ENCODE results near the gene TMEM131. TPM values are rescaled to one million over a fixed set of nuclear protein-coding genes. Genes with fewer than 3 reads are reported as not detected.

The TMEM131 gene
- total and polyA plus RNA-seq, 2 of the 8 experiments (the other 6 are each of a cell fraction or from before 2014, with no cell fraction given), result 9.7 to 22.9 TPM

DNA sequence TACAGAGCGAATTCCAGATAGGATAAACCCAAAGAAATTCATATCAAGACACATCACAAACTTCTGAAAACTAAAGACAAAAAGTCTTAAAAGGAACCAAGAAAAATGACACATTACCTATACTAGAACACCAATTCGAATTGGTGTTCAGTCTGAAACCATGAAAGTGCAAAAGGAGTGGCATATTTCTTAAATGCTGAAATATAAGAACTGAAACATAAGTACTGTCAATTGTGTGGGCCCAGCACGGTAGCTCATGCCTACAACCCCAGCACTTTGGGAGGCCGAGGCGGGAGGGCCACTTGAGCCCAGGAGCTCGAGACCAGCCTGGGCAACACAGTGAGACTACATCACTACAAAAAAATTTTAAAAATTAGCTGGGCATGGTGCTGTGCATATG is 43.4 kb downstream of the TMEM131 start:
- ChIA-PET POLR2A (ENCODE audit: partially characterized antibody) (no interaction called here), CTCF (ENCODE audit: partially characterized antibody) (interaction anchor here (0.9 to 1.1 kb wide), 2 partner anchors 146 to 317 kb away, joined by 3 to 4 read pairs; no protein-coding TSS in a partner anchor)
- Histone ChIP-seq H3K4me1 (replicated peaks in 1 of 4; ENCODE audit: control insufficient read depth in 3 of 4, insufficient read depth in 4 of 4, low read length in 3 of 4) (no peaks in the 10 kb centered on the region), H3K79me1 (ENCODE audit: low read depth, low read length) (no peaks in the 10 kb centered on the region), H4K8ac (ENCODE audit: extremely low read depth, insufficient read depth, low read length) (no peak overlapping the region), H2BK12ac (ENCODE audit: low read depth, low read length) (no peak overlapping the region), H3K14ac (ENCODE audit: insufficient read length) (no peak overlapping the region), H3K27ac (ENCODE audit: low read depth, low read length) (no peak overlapping the region), H3K56ac (replicated peaks; ENCODE audit: insufficient read length, low read depth, low read length) (no peak overlapping the region), H2BK20ac (ENCODE audit: low read length) (no peak overlapping the region), H3K4me3 (ENCODE audit: extremely low read depth in 1 of 4, insufficient read depth in 2 of 4, low read depth in 3 of 4, low read length in 4 of 4) (no peak overlapping the region), H4K91ac (replicated peaks; ENCODE audit: insufficient read length, low read length) (no peak overlapping the region), H2AK5ac (ENCODE audit: low read depth, low read length) (no peak overlapping the region), H2BK5ac (ENCODE audit: low read depth, low read length) (no peak overlapping the region), H4K20me1 (replicated peaks in 1 of 2; ENCODE audit: control insufficient read depth in 1 of 2, insufficient read depth in 2 of 2, low read length in 2 of 2) (peaks cover 0 to 1% of the 10 kb centered on the region in 2 experiments), H3K27me3 (replicated peaks in 1 of 4; ENCODE audit: control insufficient read depth in 3 of 4, extremely low read depth in 1 of 4, insufficient read depth in 3 of 4, low read length in 3 of 4) (no peaks in the 10 kb centered on the region), H2BK15ac (ENCODE audit: low read length) (no peak overlapping the region), H3K79me2 (ENCODE audit: control insufficient read depth in 1 of 2, insufficient read depth in 2 of 2, low read length in 2 of 2) (peaks cover 0 to 76% of the 10 kb centered on the region in 2 experiments; a peak in 2 of 4 replicates), H2AFZ (ENCODE audit: low read length) (no peak overlapping the region), H3K36me3 (ENCODE audit: control insufficient read depth in 2 of 4, insufficient read depth in 4 of 4, low read length in 3 of 4) (no peaks in the 10 kb centered on the region), H3K4ac (replicated peaks; ENCODE audit: insufficient read length, low read depth, low read length) (no peak overlapping the region), H3K4me2 (ENCODE audit: insufficient read depth in 1 of 2, low read depth in 2 of 2, low read length in 2 of 2) (no peak overlapping the region), H3K9ac (replicated peaks in 1 of 4; ENCODE audit: extremely low read depth in 1 of 4, low read depth in 3 of 4, low read length in 3 of 4) (no peak overlapping the region), H4K5ac (ENCODE audit: insufficient read length, low read depth, low read length) (no peak overlapping the region), H3K23ac (ENCODE audit: insufficient read length) (no peak overlapping the region), H3K18ac (ENCODE audit: extremely low read depth, low read length) (no peak overlapping the region), H2BK120ac (replicated peaks; ENCODE audit: low read depth, low read length) (no peak overlapping the region), H3K23me2 (ENCODE audit: low read depth, low read length) (no peaks in the 10 kb centered on the region), H3K9me3 (ENCODE audit: insufficient read depth in 2 of 2, low read depth in 1 of 2, low read length in 1 of 2) (no peaks in the 10 kb centered on the region)
- WGBS, 2 experiments (ENCODE audit: extremely low coverage in 1 of 2, insufficient coverage in 1 of 2, insufficient read length in 1 of 2, insufficient replicate concordance in 2 of 2, low coverage in 1 of 2, low lambda C conversion rate in 2 of 2, missing lambda C conversion rate in 1 of 2), result 90% methylated on average over 6 of the region's 6 CpGs; no CpG with 5 or more reads in 1 of the 2 experiments
- no peak for DNase-seq (ENCODE audit: low read depth in 1 of 2, low spot score in 2 of 2)
- FAIRE-seq, result no peak
- TF ChIP-seq KDM4A (IDR thresholded peaks at IDR 0.05; ENCODE audit: low read depth, low read length, severe bottlenecking) (no peak), SIN3A (conservative IDR thresholded peaks at IDR 0.05 in 1 of 2, IDR thresholded peaks at IDR 0.05 in 1 of 2; ENCODE audit: low read depth in 1 of 2, low read length in 2 of 2) (no peak), SUZ12 (IDR thresholded peaks at IDR 0.05; ENCODE audit: low read length) (no peak), BCL11A (IDR thresholded peaks at IDR 0.05; ENCODE audit: low read depth in 2 of 2, low read length in 2 of 2) (no peak), RBBP5 (IDR thresholded peaks at IDR 0.05; ENCODE audit: borderline replicate concordance, low read depth, low read length) (no peak), RNF2 (IDR thresholded peaks at IDR 0.05; ENCODE audit: borderline replicate concordance, low read depth, low read length, missing control alignments, poor library complexity, severe bottlenecking) (no peak), SIRT6 (IDR thresholded peaks at IDR 0.05; ENCODE audit: low read length) (no peak), KDM1A (IDR thresholded peaks at IDR 0.05; ENCODE audit: borderline replicate concordance, low read length) (no peak), BACH1 (IDR thresholded peaks at IDR 0.05; ENCODE audit: low read length) (no peak)
- TF ChIP-seq, protein P1, sequence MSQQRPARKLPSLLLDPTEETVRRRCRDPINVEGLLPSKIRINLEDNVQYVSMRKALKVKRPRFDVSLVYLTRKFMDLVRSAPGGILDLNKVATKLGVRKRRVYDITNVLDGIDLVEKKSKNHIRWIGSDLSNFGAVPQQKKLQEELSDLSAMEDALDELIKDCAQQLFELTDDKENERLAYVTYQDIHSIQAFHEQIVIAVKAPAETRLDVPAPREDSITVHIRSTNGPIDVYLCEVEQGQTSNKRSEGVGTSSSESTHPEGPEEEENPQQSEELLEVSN (IDR thresholded peaks at IDR 0.05), result no peak
- TF ChIP-seq, protein P2, sequence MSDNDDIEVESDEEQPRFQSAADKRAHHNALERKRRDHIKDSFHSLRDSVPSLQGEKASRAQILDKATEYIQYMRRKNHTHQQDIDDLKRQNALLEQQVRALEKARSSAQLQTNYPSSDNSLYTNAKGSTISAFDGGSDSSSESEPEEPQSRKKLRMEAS (IDR thresholded peaks at IDR 0.05), result no peak
- TF ChIP-seq, protein P3, sequence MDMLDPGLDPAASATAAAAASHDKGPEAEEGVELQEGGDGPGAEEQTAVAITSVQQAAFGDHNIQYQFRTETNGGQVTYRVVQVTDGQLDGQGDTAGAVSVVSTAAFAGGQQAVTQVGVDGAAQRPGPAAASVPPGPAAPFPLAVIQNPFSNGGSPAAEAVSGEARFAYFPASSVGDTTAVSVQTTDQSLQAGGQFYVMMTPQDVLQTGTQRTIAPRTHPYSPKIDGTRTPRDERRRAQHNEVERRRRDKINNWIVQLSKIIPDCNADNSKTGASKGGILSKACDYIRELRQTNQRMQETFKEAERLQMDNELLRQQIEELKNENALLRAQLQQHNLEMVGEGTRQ (IDR thresholded peaks at IDR 0.05; ENCODE audit: low read length), result no peak

Measured in H1 (cell line).